GM12801 (cell line): ENCODE measurements around the gene SIRT2.

ENCODE experiments used
- CTCF ChIP-seq: IDR thresholded peaks from one replicate; pipeline ENCODE4 v1.5.1; 2011; ENCODE audit warnings: control low read depth; ENCODE audit not compliant: insufficient read length; ENCODE audit errors: extremely low read depth

SIRT2 gene

DNA sequence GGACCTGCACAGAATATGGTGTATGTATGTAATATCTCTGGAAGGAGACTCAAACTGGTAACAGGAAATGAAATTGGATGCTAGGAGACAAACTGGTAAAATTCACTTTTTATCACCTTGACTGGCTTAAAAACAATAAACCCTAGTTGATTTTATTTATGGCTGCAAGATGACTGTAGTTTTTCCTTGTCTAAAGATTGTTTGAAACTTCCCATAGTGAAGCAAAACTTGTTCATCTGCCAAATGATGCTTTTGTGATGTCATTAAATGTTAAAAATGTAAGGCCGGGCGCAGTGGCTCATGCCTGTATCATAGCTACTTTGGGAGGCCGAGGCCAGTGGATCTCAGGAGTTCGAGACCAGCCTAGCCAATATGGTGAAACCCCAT, 65.3 kb downstream of the SIRT2 start:
- TF ChIP-seq CTCF, result no peak

- TF ChIP-seq CTCF, result no peak
Measured at GRCh38 chr19:38833092-38833425, 66.4 kb downstream of the SIRT2 start.

- TF ChIP-seq CTCF, result no peak
Measured at GRCh38 chr19:38831142-38831605, 68.2 kb downstream of the SIRT2 start.

GRCh38 chr19:38830039-38830733, 69.2 kb downstream of the SIRT2 start:
- no peak for TF ChIP-seq CTCF
